GM10248 (cell line): ENCODE results near the gene CD52.
A peak's percentile ranks its signal among the peaks of the same experiment; 100 is the strongest.

Experiments used
- CTCF ChIA-PET: fragments of 300-600 bp; sonication (Branson Sonifier 250); formaldehyde crosslinking; extraction: SDS; loops from one replicate; lab custom pipeline; 2021; ENCODE audit warnings: antibody characterized with exemption; lab: Yijun Ruan, JAX
- POLR2A ChIA-PET: fragments of 350-650 bp; sonication (Branson Sonifier 250); formaldehyde crosslinking; extraction: SDS; loops from one replicate; lab custom pipeline; 2020; ENCODE audit warnings: antibody characterized with exemption; lab: Yijun Ruan, JAX
- DNase-seq: peaks from one replicate; pipeline ENCODE4 v3.0.0; 2012; ENCODE audit errors: extremely low spot score
- CTCF ChIP-seq: IDR thresholded peaks from 2 replicates; pipeline ENCODE4 v1.5.1; 2012; ENCODE audit warnings: mild to moderate bottlenecking, low read depth; ENCODE audit errors: extremely low read depth, missing control alignments, control extremely low read depth

CD52 gene

GRCh38 chr1:26363549-26364448 is 46.0 kb downstream of the CD52 start:
- peak; percentile 87 for DNase-seq
- ChIA-PET CTCF (interaction anchor here (0.7 to 4.6 kb wide), 39 partner anchors 9 to 298 kb away, joined by 3 to 61 read pairs (median 3); partner anchors contain the start of genes CD52, CEP85, CRYBG2 and SH3BGRL3), POLR2A (no interaction called here)
- peak; percentile 97 for TF ChIP-seq CTCF

DNA sequence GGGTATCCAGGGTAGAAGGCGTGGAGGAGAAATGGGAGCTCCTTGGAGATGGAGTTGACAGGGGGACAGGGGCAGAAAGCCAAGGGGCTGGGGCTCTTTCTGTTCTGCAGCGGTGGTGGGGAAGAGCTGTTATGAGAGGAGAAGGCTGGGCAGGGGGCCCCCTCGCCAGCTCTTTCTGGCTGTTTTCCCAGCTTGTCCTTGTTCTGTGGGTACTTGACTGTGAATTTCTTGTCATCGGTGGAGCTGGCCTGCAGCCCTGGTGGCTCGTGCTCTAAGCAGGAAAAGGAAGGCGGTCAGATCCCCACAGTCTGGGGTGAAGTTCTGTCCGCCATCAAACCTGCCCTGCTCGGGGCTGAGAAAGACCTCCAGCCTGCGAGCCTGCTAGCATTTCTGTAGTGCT is 47.2 kb downstream of the CD52 start:
- no peak for TF ChIP-seq CTCF
- CTCF ChIA-PET: interaction anchor here (1.0 to 4.6 kb wide), 18 partner anchors 10 to 129 kb away, joined by 3 to 61 read pairs (median 6); partner anchors contain the start of genes CRYBG2 and SH3BGRL3
- POLR2A ChIA-PET: interaction anchor here (0.5 kb wide), 1 partner anchor 293 kb away, joined by 3 read pairs; no protein-coding TSS in a partner anchor
- no peak for DNase-seq

- no peak for TF ChIP-seq CTCF
- CTCF ChIA-PET: interaction anchor here (1.2 to 2.0 kb wide), 2 partner anchors 11 to 28 kb away, joined by 3 to 5 read pairs; no protein-coding TSS in a partner anchor
- POLR2A ChIA-PET: no interaction called here
- DNase-seq: no peak
Observed at GRCh38 chr1:26367441-26367840, 49.7 kb downstream of the CD52 start.

DNA sequence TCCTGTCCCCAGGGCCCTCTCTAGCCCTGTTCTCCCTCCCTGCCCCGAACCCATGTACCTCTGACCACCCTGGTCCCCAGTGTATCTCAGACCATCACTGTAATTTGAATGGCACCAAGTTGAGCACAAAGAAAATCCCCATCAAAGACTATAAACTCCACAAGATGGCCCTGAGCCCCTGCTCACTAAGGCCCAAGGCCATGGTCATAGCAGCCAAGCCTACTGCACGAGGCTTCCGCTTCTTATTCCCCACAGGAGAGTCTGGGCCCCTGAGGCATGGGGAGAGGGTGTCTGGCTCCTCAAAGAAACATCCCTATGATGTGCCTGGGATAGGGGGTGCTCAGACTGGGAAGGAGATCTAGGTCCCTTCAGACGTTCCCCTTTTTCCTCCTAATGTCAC is 50.2 kb downstream of the CD52 start:
- POLR2A ChIA-PET: no interaction called here
- no peak for TF ChIP-seq CTCF
- DNase-seq: no peak
- CTCF ChIA-PET: interaction anchor here (1.2 to 2.0 kb wide), 2 partner anchors 10 to 27 kb away, joined by 3 to 5 read pairs; no protein-coding TSS in a partner anchor

GRCh38 chr1:26368486-26368885 is 50.7 kb downstream of the CD52 start:
- ChIA-PET POLR2A (no interaction called here), CTCF (interaction anchor here (2.0 kb wide), 1 partner anchor 10 kb away, joined by 5 read pairs; no protein-coding TSS in a partner anchor)
- no peak for DNase-seq
- no peak for TF ChIP-seq CTCF
